H1 (cell line): ENCODE measurements around the gene BOLA1.

ENCODE experiments used
- ASH2L ChIP-seq: fragments of 200-600, 300-600 bp; sonication (generic); IDR thresholded peaks from one replicate; pipeline ENCODE4 v1.7.1; 2017; ENCODE audit warnings: low read length
- CEBPB ChIP-seq: IDR thresholded peaks from 2 replicates; pipeline ENCODE4 v1.6.1; 2012; ENCODE audit warnings: low read depth, low read length
- EGR1 ChIP-seq: IDR thresholded peaks from 2 replicates; pipeline ENCODE4 v1.6.1; 2011; ENCODE audit warnings: low read depth, low read length, borderline replicate concordance
- GABPA ChIP-seq: IDR thresholded peaks from 2 replicates; pipeline ENCODE4 v1.6.1; 2011; ENCODE audit warnings: mild to moderate bottlenecking, low read length, moderate library complexity, borderline replicate concordance; ENCODE audit not compliant: insufficient read depth
- GTF2F1 ChIP-seq: IDR thresholded peaks from 2 replicates; pipeline ENCODE4 v1.6.1; 2012; ENCODE audit warnings: low read depth, low read length, improper control_type of control experiment, borderline replicate concordance
- JUND ChIP-seq: IDR thresholded peaks from 2 replicates; pipeline ENCODE4 v1.6.1; 2011; ENCODE audit warnings: mild to moderate bottlenecking, improper control_type of control experiment, low read length
- POLR2A ChIP-seq, 2 experiments: IDR thresholded peaks; 1 replicate in 1 of 2; 2 replicates in 1 of 2; pipeline ENCODE4 v1.6.1; 2011; ENCODE audit warnings: low read depth in 2 of 2, low read length in 2 of 2, mild to moderate bottlenecking in 2 of 2; ENCODE audit errors: control extremely low read depth in 1 of 2
- POLR2AphosphoS5 ChIP-seq: IDR thresholded peaks from 2 replicates; pipeline ENCODE4 v1.6.1; 2011; ENCODE audit warnings: low read depth, low read length
- SP2 ChIP-seq: IDR thresholded peaks from 2 replicates; pipeline ENCODE4 v1.6.1; 2012; ENCODE audit warnings: mild to moderate bottlenecking, low read length, inconsistent platforms
- ZNF274 ChIP-seq: IDR thresholded peaks from 2 replicates; pipeline ENCODE4 v1.7.0; 2012; ENCODE audit warnings: low read length, borderline replicate concordance; ENCODE audit errors: extremely low read depth

- TF ChIP-seq POLR2A (IDR thresholded peaks at IDR 0.05; ENCODE audit: control extremely low read depth in 1 of 2, low read depth in 2 of 2, low read length in 2 of 2) (no peak), GTF2F1 (no peak), CEBPB (no peak), ZNF274 (no peak), GABPA (no peak), POLR2AphosphoS5 (no peak), EGR1 (no peak), JUND (no peak), ASH2L (no peak), SP2 (no peak)
Observed at GRCh38 chr1:149936170-149936991, 37.0 kb downstream of the BOLA1 start, which contains the start of gene MTMR11.
